NCI-H748 treated with DMSO at 0.1 percent for 48 hours (cell line): ENCODE data around the gene WDR45B.

Experiments used
- DNase-seq: peaks from one replicate; lab custom pipeline; 2025; lab: John Stamatoyannopoulos, UW

The WDR45B gene

DNA sequence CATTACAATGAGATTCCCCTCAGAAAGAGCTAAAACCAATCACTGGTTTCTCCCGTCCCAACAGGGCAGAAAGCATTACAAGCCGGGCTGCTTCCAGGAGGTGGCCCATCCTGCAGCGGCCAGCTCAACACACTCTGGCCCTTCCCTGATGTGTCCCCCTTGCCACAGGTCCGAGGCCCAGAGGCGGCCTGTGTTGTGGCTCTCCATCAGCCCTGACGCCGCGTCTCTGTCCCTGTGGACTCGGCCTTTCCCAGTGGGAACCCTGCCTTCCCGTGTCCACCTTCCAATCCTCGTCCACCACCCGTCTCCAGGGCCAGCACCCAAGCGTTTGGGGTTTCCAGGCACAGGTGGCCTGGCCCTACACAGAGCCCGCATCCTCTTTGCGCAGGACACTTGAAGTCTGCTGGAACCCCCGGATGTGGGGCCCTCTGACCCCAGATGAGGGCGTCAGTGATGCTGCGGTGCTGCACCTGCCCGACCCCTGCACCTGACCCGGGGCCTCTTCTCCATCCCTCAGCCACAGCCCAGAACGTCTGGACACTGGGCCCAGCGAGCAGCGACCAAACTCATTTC, 29.2 kb upstream of the WDR45B start:
- no peak for DNase-seq

DNA sequence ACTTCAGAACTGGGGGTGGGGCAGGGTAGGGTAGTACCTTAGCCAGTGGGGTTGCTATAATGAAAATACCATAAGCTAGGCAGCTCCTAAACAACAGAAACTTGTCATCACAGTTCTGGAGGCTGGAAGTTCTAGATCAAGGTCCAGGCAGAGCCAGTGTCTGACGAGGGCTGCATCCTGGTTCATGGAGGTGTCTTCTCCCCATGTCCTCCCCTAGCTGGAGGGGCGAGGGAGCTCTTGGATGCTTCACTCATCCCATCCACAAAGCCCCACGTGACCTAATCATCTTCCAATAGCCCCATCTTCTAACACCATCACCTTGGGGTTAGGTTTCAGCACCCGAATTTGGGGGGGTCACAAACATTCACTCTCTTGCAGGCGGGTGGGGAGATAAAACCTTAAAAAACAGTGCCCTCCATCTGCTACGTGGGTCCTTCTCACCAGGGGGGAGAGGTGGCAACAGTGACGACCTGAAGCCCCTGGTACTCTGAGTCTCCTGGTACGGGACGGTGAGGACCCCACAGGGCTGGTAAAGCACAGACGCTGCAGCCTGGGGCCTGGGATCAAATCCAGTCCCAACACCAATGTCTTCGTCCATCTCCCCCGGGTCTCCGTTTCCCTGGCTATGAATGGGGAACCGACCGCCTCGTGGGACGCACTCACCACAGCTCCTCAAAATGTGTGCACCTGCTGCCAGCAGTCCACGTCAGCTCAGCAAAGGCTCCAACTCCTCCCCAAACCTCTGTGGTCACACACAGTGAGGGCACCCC, 27.4 kb upstream of the WDR45B start:
- no peak for DNase-seq

GRCh38 chr17:82674656-82675475, 26.6 kb upstream of the WDR45B start:
- no peak for DNase-seq

DNA sequence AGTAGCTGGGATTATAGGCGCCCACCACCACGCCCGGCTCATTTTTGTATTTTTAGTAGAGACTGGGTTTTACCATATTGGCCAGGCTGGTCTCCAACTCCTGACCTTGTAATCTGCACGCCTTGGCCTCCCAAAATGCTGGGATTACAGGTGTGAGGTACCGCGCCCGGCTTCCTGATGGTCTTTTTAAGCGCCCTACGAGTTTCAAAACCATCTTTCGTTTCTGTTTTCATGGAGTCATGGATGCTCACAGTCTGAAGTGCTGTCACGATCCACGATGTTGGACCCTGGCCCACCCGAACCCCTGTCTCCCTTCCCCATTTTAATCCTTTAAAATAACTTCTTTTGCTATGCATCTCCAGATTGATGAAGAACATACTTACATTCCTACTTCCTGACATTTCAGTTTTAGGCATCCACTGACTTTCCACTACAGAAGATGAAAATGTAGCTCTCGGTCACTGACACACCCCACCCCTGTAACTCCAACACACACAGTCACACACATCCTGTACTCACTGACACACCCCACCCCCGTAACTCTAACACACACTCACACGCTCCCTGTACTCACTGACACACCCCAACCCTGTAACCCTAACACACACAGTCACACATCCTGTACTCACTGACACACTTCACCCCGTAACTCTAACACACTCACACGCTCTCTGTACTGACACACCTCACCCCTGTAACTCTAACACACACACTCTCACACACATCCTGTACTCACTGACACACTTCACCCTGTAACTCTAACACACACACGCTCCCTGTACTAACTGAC, 22.6 kb upstream of the WDR45B start:
- no peak for DNase-seq

DNA sequence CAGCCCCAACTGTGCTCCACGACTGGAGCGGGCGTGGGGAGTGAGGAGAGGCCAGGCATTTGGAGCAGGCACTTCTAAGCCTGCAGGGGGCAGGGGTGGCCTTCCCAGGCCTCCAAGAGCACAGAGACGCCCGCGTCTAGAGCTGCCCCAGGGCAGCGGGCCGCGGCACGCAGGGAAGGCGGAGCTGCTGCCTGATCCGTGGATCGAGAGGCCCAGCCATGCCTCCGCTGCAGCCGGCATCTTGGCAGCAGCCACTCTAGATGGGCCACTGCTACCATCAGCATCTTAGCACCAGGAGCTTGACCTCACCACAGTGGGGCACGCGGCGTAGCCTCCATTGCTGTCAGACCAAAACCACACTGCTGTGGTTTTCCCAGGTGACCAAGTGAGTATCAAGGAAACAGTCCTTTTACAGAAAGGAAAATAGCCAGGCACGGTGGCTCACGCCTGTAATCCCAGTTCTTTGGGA, 20.4 kb upstream of the WDR45B start:
- no peak for DNase-seq

- DNase-seq = no peak
Measured at GRCh38 chr17:82668024-82668630, 19.9 kb upstream of the WDR45B start.

GRCh38 chr17:82667668-82668000, 19.4 kb upstream of the WDR45B start:
- no peak for DNase-seq

GRCh38 chr17:82666931-82667667, 18.9 kb upstream of the WDR45B start:
- DNase-seq = no peak

DNA sequence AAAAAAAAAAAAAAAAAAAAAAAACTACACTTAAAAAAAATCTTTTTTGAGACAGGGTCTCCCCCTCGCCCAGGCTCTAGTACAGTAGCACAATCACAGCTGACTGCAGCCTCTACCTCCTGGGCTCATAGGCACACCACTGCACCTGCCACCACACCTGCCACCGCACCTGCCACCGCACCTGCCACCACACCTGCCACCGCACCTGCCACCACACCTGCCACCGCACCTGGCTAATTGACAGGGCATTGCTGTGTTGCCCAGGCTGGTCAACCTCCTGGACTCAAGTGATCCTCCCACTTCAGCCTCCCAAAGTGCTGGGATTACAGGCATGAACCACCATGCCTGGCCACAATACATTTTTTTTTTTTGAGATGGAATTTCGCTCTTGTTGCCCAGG, 17.6 kb upstream of the WDR45B start:
- no peak for DNase-seq

GRCh38 chr17:82665217-82665616, 17.0 kb upstream of the WDR45B start:
- DNase-seq = no peak

DNA sequence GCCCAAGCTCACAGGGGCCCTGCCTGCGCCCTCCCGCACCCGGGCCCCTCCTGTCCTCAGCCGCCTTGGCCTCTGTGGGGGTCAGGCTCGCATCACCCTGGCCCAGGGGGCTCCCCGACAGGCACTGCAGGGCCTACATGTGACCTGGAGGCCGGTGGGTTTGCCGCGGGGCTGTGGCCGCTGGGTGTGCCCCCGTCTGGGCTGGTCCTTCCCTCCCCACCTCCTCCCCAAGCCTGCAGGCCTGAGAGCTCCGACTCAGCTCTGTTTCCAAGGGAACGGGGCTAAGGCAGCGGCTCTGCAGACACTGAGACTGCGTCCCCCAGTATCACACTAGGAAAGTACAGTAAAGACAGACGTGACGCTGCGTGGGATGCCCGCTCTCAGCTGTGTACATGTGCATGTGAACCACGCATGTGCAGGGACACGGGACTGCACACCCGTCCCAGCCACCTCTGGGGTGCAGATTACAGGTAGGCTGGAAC, 16.5 kb upstream of the WDR45B start:
- DNase-seq = no peak

DNA sequence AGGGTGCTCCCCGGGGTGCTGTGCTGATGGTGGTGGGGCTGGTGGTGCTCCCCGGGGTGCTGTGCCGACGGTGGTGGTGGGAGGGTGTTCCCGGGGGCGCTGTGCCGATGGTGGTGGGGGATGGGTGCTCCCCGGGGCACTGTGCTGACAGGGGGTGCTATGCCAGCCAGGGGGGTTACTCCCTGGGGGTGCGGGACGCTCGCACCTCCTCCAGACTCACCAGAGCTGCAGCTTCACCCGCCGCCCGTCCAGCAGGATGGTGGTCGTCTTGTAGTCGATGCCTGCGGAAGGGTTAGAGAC, 16.0 kb upstream of the WDR45B start:
- DNase-seq = no peak

- no peak for DNase-seq
Measured at GRCh38 chr17:82663381-82664275, 15.4 kb upstream of the WDR45B start.

- no peak for DNase-seq
Measured at GRCh38 chr17:82662711-82663261, 14.5 kb upstream of the WDR45B start.

DNA sequence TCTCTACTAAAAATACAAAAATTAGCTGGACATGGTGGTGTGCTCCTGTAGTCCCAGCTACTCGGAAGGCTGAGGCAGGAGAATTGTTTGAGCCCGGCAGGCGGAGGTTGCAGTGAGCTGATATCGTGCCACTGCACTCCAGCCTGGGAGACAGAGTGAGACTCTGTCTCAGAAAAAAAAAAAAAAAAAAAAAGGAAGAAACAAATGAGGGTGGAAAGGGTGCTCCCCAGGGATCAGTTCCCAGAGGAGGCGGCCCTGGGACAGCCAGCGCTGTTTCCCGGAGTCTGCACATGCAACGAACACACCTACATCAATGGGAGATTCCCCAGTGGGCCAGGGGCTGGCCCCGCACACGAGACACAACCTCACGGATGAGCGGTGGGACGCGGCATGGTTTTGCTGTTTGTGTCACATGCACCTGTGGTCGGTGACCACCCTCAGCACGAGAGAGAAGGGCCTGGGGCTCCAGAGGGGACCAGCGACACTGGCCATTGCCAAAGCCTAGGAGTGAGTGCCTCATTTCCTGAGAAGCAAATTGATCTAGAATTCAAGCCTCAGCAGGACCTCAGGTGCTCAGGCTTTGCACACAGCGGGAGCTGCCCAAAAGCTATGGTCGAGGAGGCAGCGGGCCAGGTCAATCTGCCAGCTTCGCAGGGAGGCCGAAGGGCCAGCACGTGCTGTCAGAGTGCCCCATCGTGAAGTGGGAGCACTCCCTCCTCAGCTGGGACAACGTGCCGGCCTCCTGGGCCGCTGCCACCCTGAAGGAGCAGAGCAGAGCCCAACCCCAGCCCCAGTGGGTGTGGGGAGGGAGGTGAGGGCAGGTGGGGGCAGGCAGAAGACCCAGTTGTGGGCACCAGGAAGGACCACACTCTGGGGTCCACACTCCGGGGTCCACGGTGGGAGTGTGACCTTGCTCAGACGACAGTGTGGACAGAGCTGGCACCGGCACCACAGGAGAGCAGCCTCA, 13.8 kb upstream of the WDR45B start:
- no peak for DNase-seq

DNA sequence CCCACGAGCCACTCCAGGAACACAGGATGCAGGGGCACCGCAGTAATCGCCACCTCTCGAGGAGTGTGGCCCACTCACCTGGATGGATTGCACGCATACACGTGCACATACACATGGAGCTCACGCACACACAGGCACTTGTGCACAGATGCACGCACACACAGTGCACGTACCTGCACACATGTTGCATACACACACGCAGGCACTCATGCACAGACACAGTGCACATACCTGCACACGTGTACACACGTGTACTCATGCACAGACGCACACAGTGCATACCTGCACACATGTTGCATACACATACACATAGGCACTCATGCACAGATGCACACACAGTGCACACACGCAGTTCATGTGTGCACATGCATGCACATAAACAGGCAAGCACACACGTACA, 11.6 kb upstream of the WDR45B start:
- no peak for DNase-seq

GRCh38 chr17:82658796-82659452, 10.7 kb upstream of the WDR45B start:
- no peak for DNase-seq

- no peak for DNase-seq
Measured at GRCh38 chr17:82658331-82658730, 10.1 kb upstream of the WDR45B start.
